CD4-positive, CD25-positive, alpha-beta regulatory T cell (primary cell): ENCODE data around the gene FLAD1. TPM values are rescaled to one million over a fixed set of nuclear protein-coding genes. Genes with fewer than 3 reads are reported as not detected.
A peak's percentile ranks its signal among the peaks of the same experiment; 100 is the strongest.

Experiments used
- ATAC-seq, 2 donors: fragments of 150-1000 bp; cut with Tn5 transposase; one replicate each; pipeline ENCODE4 v1.10.0; 2021; ENCODE audit warnings: low read depth in 2 of 2, moderate number of reproducible peaks in 2 of 2, moderate library complexity in 1 of 2
- DNase-seq, 3 donors: peaks; one replicate each; pipeline versions ENCODE4 v3.0.0 to v3.0.0-alpha.2; 2012 to 2022; ENCODE audit warnings: mixed read lengths in 1 of 3
- H3K27ac ChIP-seq: one replicate; pipeline ENCODE4 v1.7.0; 2013; ENCODE audit warnings: mild to moderate bottlenecking, low read length; ENCODE audit not compliant: insufficient read depth, poor library complexity, severe bottlenecking
- H3K27me3 ChIP-seq: one replicate; pipeline ENCODE4 v1.7.0; 2013; ENCODE audit warnings: low read length; ENCODE audit not compliant: control insufficient read depth, insufficient read depth
- H3K36me3 ChIP-seq: one replicate; pipeline ENCODE4 v1.7.0; 2013; ENCODE audit warnings: mild to moderate bottlenecking, low read length, moderate library complexity; ENCODE audit not compliant: control insufficient read depth, insufficient read depth
- H3K4me1 ChIP-seq: 2 replicates; pipeline ENCODE4 v1.7.0; 2013; ENCODE audit warnings: mild to moderate bottlenecking, low read length; ENCODE audit not compliant: insufficient read depth, control insufficient read depth, poor library complexity, severe bottlenecking
- H3K4me3 ChIP-seq: one replicate; pipeline ENCODE4 v1.7.0; 2013; ENCODE audit warnings: low read depth, mild to moderate bottlenecking, low read length, moderate library complexity
- H3K9me3 ChIP-seq, 2 experiments: 1 replicate in 1 of 2; 2 replicates in 1 of 2; pipeline ENCODE4 v1.7.0; 2013; ENCODE audit warnings: low read length in 2 of 2, mild to moderate bottlenecking in 1 of 2, moderate library complexity in 1 of 2; ENCODE audit not compliant: control insufficient read depth in 2 of 2
- H3K27ac Mint-ChIP-seq, 3 donors: one replicate each; pipeline ENCODE4 v1.8.0; 2020 to 2022; ENCODE audit warnings: mild to moderate bottlenecking in 3 of 3, mixed read lengths in 3 of 3, moderate library complexity in 2 of 3
- H3K27me3 Mint-ChIP-seq: one replicate; pipeline ENCODE4 v1.8.0; 2022; ENCODE audit warnings: mild to moderate bottlenecking, mixed read lengths
- H3K36me3 Mint-ChIP-seq: one replicate; pipeline ENCODE4 v1.8.0; 2020; ENCODE audit warnings: mixed read lengths
- H3K4me1 Mint-ChIP-seq, 4 donors: one replicate each; pipeline ENCODE4 v1.8.0; 2020 to 2022; ENCODE audit warnings: mixed read lengths in 4 of 4, mild to moderate bottlenecking in 1 of 4
- H3K4me3 Mint-ChIP-seq, 4 donors: one replicate each; pipeline ENCODE4 v1.8.0; 2020 to 2022; ENCODE audit warnings: mild to moderate bottlenecking in 4 of 4, mixed read lengths in 4 of 4, moderate library complexity in 3 of 4
- H3K9me3 Mint-ChIP-seq, 7 donors: one replicate each; pipeline ENCODE4 v1.8.0; 2020 to 2022; ENCODE audit warnings: mixed read lengths in 7 of 7, mild to moderate bottlenecking in 3 of 7, moderate library complexity in 2 of 7
- polyA plus RNA-seq, 4 donors: library from polyadenylated mRNA; unstranded; fragments of 300-500 nt; fragmentation: Illumina TruSeq; gene quantifications; one replicate each; pipeline ENCODE4 v1.2.3, GENCODE V29; 2021
- total RNA-seq: library from RNA; stranded (reverse); gene quantifications from one replicate; pipeline ENCODE4 v1.2.3, GENCODE V29; 2022

FLAD1 gene
- total and polyA plus RNA-seq, 5 donors from 2014 or later: 39.1 to 60.3 (median 42.6) TPM

DNA sequence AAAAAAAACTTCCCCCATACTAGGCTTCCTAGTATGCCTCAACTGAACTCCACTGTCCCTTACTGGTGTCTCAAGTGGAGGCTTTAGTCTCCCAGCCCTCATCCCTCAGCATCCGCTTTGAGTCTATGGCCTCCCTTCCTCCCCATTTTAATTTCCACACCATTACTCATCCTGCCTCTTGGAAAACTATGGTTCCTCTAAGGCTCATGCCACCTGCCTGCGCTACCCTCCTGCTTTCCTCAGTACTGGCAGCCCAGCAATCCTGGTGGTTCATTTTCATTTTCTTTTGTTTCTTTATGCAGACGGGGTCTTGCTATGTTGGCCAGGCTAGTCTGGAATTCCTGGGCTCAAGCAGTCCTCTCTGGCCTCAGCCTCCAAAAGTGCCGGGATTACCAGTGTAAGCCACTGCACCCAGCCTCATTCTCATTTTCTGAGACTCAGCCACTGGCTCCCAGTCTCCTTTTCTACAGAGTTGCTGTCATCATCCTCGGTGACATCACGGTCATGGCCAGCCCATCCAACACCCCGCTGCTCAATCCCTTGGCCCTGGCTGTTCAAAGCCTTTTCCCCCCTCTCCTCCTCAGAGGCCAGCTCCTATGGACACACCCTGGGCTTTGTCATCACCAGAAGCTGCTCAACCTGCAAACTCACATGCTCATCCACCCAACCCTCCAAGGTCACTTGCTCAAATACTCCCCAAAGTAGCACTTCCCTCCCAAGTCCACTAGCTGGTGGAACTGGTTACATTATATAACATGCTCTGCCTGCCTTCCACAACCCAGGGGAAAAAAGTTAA lies 44.3 kb upstream of the FLAD1 start:
- H3K27me3 ChIP-seq: no peaks in the 10 kb centered on the region
- peaks cover 0 to 3% (median 0%) of the 10 kb centered on the region in 7 donors for H3K9me3 Mint-ChIP-seq
- H3K4me3 ChIP-seq: no peak overlapping the region
- H3K36me3 ChIP-seq: no peaks in the 10 kb centered on the region
- H3K4me1 Mint-ChIP-seq: peaks cover 14 to 86% (median 52%) of the 10 kb centered on the region in 4 donors
- H3K27me3 Mint-ChIP-seq: no peaks in the 10 kb centered on the region
- no peaks in the 10 kb centered on the region for H3K9me3 ChIP-seq
- no peak for DNase-seq
- no peak for ATAC-seq
- H3K4me3 Mint-ChIP-seq: peak overlapping the region; percentile 71 to 98 (median 86)
- H3K27ac ChIP-seq: peak overlapping the region; percentile 99
- no peaks in the 10 kb centered on the region for H3K36me3 Mint-ChIP-seq
- peaks cover 68% of the 10 kb centered on the region for H3K4me1 ChIP-seq
- peak overlapping the region; percentile 72 to 100 (median 99) for H3K27ac Mint-ChIP-seq

DNA sequence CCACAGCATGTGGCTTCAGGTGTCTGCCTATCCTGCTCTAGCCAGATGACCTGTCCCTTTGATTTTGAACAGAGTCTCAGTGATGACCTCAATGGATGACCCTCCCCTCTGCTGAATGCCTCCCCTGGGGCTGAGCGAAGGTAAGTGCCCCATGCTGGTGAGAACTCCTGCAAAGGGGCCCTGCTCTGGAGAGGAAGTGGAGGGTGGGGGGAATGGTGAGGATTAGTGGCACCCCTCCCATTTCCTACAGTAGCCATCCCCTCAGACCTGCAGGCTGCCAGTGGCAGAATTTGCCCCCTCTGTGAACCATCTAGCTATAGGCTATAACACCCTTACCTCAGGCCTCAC lies 43.0 kb upstream of the FLAD1 start:
- Mint-ChIP-seq H3K36me3 (peaks cover 4% of the 10 kb centered on the region), H3K27me3 (no peaks in the 10 kb centered on the region), H3K4me3 (peak overlapping the region in 2 of 4 donors; percentile 73 to 82), H3K4me1 (peaks cover 14 to 89% (median 56%) of the 10 kb centered on the region in 4 donors), H3K9me3 (peaks cover 0 to 3% (median 0%) of the 10 kb centered on the region in 7 donors), H3K27ac (peak overlapping the region; percentile 87 to 92 (median 91))
- ATAC-seq: no peak
- H3K9me3 ChIP-seq: no peaks in the 10 kb centered on the region
- peaks cover 74% of the 10 kb centered on the region for H3K4me1 ChIP-seq
- peaks cover 12% of the 10 kb centered on the region for H3K36me3 ChIP-seq
- peak overlapping the region; percentile 86 for H3K27ac ChIP-seq
- no peak overlapping the region for H3K4me3 ChIP-seq
- H3K27me3 ChIP-seq: no peaks in the 10 kb centered on the region
- no peak for DNase-seq

GRCh38 chr1:154940651-154941194 lies 42.4 kb upstream of the FLAD1 start:
- H3K4me1 Mint-ChIP-seq: peaks cover 14 to 84% (median 55%) of the 10 kb centered on the region in 4 donors
- H3K36me3 Mint-ChIP-seq: peaks cover 4% of the 10 kb centered on the region
- ATAC-seq: no peak
- peaks cover 17% of the 10 kb centered on the region for H3K36me3 ChIP-seq
- H3K9me3 ChIP-seq: no peaks in the 10 kb centered on the region
- peaks cover 69% of the 10 kb centered on the region for H3K4me1 ChIP-seq
- peaks cover 0 to 3% (median 0%) of the 10 kb centered on the region in 7 donors for H3K9me3 Mint-ChIP-seq
- H3K27ac Mint-ChIP-seq: peak overlapping the region; percentile 87 to 92 (median 91)
- DNase-seq: peak in 1 of 3 donors; percentile 53
- no peaks in the 10 kb centered on the region for H3K27me3 ChIP-seq
- peaks cover under 1% of the 10 kb centered on the region for H3K27me3 Mint-ChIP-seq
- H3K4me3 ChIP-seq: peak overlapping the region; percentile 10
- H3K27ac ChIP-seq: peak overlapping the region; percentile 86
- peak overlapping the region; percentile 2 to 82 (median 62) for H3K4me3 Mint-ChIP-seq

GRCh38 chr1:154941333-154942013 lies 41.7 kb upstream of the FLAD1 start:
- Mint-ChIP-seq H3K9me3 (peaks cover 0 to 3% (median 0%) of the 10 kb centered on the region in 7 donors), H3K4me3 (peak overlapping the region; percentile 2 to 82 (median 33)), H3K36me3 (peaks cover 10% of the 10 kb centered on the region), H3K27me3 (peaks cover 6% of the 10 kb centered on the region), H3K27ac (peak overlapping the region; percentile 87 to 92 (median 91)), H3K4me1 (peaks cover 14 to 79% (median 57%) of the 10 kb centered on the region in 4 donors)
- DNase-seq (no peak), ATAC-seq (no peak)
- Histone ChIP-seq H3K27me3 (no peaks in the 10 kb centered on the region), H3K36me3 (peaks cover 25% of the 10 kb centered on the region), H3K4me3 (peak overlapping the region; percentile 7), H3K27ac (peak overlapping the region; percentile 86), H3K9me3 (no peaks in the 10 kb centered on the region), H3K4me1 (peaks cover 65% of the 10 kb centered on the region)

DNA sequence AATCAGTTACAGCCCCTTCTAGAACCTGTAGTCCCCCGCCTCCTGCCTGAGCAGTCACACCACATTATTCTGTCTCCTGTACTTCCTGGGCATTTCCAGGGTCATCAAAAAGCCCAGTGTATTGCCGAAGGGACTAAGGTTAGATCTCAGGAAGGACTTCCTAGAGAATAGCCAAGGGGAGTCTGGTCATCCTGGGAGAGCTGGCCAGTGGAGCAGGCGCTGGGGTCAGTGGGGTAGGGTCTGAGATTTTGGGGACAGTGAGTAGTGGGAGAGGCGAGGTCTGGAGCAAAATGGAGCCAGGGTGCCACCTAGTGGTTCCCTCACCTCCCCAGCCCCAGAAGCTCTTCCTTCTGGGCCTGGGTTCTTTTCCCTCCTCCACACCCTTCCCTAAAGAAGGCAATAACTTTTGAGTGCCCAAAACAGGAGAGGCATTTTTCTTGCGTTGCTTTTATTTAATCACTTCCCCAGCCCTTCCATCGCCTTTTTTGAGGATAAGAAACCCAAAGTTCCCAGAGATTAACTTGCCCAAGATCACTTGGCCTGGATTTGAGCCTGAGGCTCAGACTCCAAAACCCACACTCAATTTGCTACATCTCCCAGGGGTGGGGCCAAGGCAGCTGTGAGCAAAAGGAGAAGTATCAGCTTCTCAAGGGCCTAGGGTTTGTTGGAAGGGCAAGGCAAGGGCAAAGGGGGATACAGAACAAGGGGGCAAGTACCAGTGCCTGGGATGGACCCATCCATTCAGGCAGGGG lies 39.3 kb upstream of the FLAD1 start:
- Histone ChIP-seq H3K27ac (peak overlapping the region; percentile 86), H3K27me3 (no peaks in the 10 kb centered on the region), H3K9me3 (no peaks in the 10 kb centered on the region), H3K4me3 (peak overlapping the region; percentile 32), H3K4me1 (peaks cover 65% of the 10 kb centered on the region), H3K36me3 (peaks cover 45% of the 10 kb centered on the region)
- H3K4me1 Mint-ChIP-seq: peaks cover 9 to 72% (median 53%) of the 10 kb centered on the region in 4 donors
- H3K36me3 Mint-ChIP-seq: peaks cover 14% of the 10 kb centered on the region
- DNase-seq: peak in 1 of 3 donors; percentile 57
- peaks cover 6% of the 10 kb centered on the region for H3K27me3 Mint-ChIP-seq
- ATAC-seq: peak in 1 of 2 donors; percentile 32
- H3K4me3 Mint-ChIP-seq: peak overlapping the region in 3 of 4 donors; percentile 63 to 90 (median 90)
- peaks cover 0 to 5% (median 0%) of the 10 kb centered on the region in 7 donors for H3K9me3 Mint-ChIP-seq
- H3K27ac Mint-ChIP-seq: peak overlapping the region; percentile 89 to 92 (median 92)

DNA sequence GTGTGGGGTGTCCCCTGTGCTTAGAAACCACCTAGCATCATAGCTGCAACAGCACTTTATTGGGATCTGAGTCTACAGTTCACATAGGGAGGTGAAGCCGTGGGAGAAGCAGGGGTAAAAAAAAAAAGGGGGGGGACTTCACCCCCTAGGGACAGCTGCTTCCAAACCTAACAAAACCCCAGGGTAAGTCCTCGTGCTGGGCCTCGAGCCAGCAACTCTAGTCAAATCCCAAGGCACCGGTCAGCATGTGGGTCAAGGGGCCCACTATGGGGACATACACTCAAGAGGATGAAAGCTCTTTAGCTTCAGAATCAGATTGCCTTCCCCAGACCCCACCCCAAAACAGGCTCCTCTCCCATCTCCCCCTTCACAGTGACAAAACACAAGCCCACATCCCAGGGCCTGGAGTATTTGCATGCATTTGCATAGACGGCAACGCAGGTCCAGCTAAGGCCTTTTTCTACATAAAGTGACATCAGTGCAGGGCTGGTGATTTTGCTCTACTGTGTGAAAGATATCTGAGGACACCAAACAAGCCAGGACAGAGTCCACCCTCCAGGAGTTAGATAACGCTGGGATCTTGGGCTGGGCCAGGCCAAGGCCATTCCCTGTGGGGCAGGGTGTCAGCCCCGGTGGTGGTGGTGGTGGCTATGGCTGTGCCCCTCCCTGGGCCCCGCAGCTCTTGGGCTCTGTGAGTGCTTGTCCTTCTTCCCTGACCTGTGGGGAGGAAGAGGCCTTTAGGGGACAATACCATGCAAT lies 38.6 kb upstream of the FLAD1 start:
- H3K4me1 ChIP-seq: peaks cover 68% of the 10 kb centered on the region

More for the DNA sequence above, 38.6 kb upstream of the FLAD1 start:
- Mint-ChIP-seq H3K36me3 (peaks cover 19% of the 10 kb centered on the region), H3K27me3 (peaks cover 6% of the 10 kb centered on the region), H3K9me3 (peaks cover 0 to 5% (median 0%) of the 10 kb centered on the region in 7 donors), H3K4me1 (peaks cover 9 to 72% (median 52%) of the 10 kb centered on the region in 4 donors), H3K27ac (peak overlapping the region; percentile 85 to 92 (median 92)), H3K4me3 (peak overlapping the region in 2 of 4 donors; percentile 38 to 90)
- DNase-seq (no peak), ATAC-seq (no peak)
- Histone ChIP-seq H3K36me3 (peaks cover 46% of the 10 kb centered on the region), H3K27me3 (no peaks in the 10 kb centered on the region), H3K9me3 (no peaks in the 10 kb centered on the region), H3K27ac (peak overlapping the region; percentile 86), H3K4me3 (no peak overlapping the region)
